ENCODE data around the gene TMEM19.

The TMEM19 gene

DNA sequence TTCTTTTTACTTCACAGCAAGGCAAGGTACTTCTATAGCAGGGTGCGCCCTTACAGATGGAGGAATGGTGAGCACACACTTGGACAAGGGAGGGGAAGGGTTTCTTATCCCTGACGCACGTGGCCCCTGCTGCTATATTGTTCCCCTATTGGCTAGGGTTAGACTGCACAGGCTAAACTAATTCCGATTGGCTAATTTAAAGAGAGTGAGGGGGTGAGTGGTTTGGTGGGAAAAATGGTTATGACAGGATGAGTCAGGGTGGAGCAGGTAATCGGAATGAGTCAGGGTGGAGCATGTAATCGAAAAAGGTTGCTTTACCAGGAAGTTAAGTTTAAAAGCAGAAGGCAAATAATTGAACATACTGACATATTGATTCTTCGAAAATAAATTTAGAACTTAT lies 45.1 kb downstream of the TMEM19 start:
- ChIA-PET POLR2A (ENCODE audit: low non-redundant PET) (no interaction called here), CTCF (interaction anchor here (0.5 kb wide), 1 partner anchor 21 kb away, joined by 3 read pairs; no protein-coding TSS in a partner anchor)
- no peak overlapping the region for H3K27ac ChIP-seq
- no peak for DNase-seq (ENCODE audit: low spot score)
- TF ChIP-seq, protein P1, sequence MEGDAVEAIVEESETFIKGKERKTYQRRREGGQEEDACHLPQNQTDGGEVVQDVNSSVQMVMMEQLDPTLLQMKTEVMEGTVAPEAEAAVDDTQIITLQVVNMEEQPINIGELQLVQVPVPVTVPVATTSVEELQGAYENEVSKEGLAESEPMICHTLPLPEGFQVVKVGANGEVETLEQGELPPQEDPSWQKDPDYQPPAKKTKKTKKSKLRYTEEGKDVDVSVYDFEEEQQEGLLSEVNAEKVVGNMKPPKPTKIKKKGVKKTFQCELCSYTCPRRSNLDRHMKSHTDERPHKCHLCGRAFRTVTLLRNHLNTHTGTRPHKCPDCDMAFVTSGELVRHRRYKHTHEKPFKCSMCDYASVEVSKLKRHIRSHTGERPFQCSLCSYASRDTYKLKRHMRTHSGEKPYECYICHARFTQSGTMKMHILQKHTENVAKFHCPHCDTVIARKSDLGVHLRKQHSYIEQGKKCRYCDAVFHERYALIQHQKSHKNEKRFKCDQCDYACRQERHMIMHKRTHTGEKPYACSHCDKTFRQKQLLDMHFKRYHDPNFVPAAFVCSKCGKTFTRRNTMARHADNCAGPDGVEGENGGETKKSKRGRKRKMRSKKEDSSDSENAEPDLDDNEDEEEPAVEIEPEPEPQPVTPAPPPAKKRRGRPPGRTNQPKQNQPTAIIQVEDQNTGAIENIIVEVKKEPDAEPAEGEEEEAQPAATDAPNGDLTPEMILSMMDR (conservative IDR thresholded peaks at IDR 0.05; ENCODE audit: low read depth), result no peak

DNA sequence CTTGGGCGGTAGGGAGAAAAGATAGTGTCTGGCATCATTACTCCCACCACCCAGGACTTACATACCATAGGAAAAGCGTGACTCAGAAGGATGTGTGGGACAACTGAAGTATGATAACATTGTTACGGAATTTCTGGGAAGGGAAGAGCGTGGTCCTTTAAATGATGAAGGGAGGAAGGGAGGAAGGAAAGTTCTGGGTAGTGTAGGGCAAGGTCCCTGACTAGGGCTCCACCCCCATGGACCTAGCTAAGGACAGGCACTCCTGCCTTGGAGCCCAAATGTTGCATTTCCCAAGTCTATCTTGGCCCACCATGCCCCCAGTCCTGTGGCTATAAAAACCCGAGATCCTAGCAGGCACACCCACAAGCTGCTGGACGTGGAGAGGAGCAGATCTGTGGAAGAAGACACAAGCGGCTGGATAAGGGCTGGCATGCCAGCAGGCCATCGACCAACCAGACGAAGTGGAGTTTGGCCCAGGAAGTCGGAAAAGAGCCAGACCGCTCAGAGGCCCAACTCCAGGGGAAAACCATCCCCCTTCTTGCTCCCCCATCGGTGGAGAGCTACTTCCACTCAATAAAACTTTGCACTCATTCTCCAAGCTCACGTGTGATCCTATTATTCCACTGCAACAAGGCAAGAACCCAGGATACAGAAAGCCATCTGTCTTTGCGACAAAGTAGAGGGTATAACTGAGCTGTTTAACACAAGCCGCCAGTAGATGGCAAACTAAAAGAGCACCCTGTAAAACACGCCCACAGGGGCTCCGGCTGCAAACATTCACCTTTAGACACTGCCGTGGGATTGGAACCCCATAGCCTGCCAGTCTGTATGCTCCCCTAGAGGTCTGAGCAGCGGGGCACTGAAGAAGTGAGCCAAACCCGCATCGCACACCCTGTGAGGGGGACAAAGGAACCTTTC lies 45.8 kb downstream of the TMEM19 start:
- no peak for DNase-seq (ENCODE audit: low spot score)
- POLR2A ChIA-PET (ENCODE audit: low non-redundant PET), result no interaction called here
- no peak overlapping the region for H3K27ac ChIP-seq
- TF ChIP-seq, protein P1 (conservative IDR thresholded peaks at IDR 0.05; ENCODE audit: low read depth), result no peak
- CTCF ChIA-PET, result no interaction called here

GRCh38 chr12:71732357-71732712 lies 46.5 kb downstream of the TMEM19 start:
- TF ChIP-seq, protein P1 (conservative IDR thresholded peaks at IDR 0.05; ENCODE audit: low read depth), result no peak
- H3K27ac ChIP-seq, result no peak overlapping the region
- DNase-seq (ENCODE audit: low spot score), result no peak
- POLR2A ChIA-PET (ENCODE audit: low non-redundant PET), result no interaction called here
- CTCF ChIA-PET, result no interaction called here

GRCh38 chr12:71737197-71737596 lies 51.3 kb downstream of the TMEM19 start:
- TF ChIP-seq, protein P1 (conservative IDR thresholded peaks at IDR 0.05; ENCODE audit: low read depth), result no peak
- CTCF ChIA-PET, result interaction anchor here (1.0 kb wide), 1 partner anchor 101 kb away, joined by 4 read pairs; no protein-coding TSS in a partner anchor

DNA sequence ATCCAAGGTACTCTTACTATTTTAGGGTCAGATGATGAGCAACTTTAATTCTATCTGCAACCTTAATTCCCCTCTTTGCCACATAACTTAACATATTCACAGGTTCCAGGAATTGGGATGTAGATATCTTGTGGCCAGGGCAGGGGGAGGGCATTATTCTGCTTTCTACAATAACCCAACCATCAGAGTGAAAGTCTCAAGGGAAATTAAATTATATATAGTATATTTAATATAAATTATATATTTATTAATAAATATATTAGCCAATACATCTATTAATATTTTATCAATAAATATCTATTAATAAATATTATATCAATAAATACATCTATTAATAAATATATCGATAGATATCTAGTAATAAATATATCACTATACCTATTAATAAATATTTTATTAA lies 57.1 kb downstream of the TMEM19 start:
- TF ChIP-seq, protein P1 (conservative IDR thresholded peaks at IDR 0.05; ENCODE audit: low read depth), result no peak
- CTCF ChIA-PET, result interaction anchor here (1.1 kb wide), 1 partner anchor 57 kb away, joined by 3 read pairs; no protein-coding TSS in a partner anchor
- no peak for DNase-seq (ENCODE audit: low spot score)
- no peak overlapping the region for H3K27ac ChIP-seq
- POLR2A ChIA-PET (ENCODE audit: low non-redundant PET), result no interaction called here

More at GRCh38 chr12:71737197-71737596, 51.3 kb downstream of the TMEM19 start:
- POLR2A ChIA-PET (ENCODE audit: low non-redundant PET), result no interaction called here
- no peak for DNase-seq (ENCODE audit: low spot score)
- H3K27ac ChIP-seq, result no peak overlapping the region

DNA sequence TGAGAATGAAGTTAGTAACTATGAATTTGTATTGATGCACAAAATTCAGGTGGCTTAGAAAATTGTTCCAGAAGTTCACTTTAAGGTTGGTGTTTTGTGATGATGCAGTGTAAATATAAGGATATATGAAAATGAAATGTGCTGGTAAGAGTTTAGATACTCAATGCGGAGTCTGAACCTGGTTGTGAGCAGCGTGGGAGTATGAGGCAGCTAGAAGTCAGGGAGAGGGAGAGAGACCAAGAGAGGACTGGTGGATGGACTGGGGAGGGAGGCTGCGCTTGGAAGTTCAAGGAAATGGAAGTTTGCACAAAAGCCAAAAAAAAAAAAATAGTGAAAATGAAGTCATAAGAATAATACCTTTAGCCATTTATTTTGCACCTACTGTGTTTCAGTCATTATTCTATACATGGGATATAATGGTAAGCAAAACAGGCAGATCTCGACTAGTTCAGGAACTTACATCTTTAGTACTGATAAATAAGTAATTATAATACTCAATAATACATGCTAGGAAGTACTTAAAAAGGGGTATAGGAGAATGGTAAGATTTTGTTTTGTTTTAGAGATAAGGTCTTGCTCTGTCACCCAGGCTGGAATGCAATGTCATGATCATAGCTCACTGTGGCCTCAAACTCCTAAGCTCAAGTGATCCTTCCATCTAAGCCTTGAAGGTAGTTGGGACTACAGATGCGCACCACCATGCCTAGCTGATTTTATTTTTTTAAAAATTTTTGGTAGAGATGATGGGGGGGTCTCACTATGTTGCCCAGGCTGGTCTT lies 58.8 kb downstream of the TMEM19 start:
- POLR2A ChIA-PET (ENCODE audit: low non-redundant PET), result no interaction called here
- no peak overlapping the region for H3K27ac ChIP-seq
- TF ChIP-seq, protein P1 (conservative IDR thresholded peaks at IDR 0.05; ENCODE audit: low read depth), result no peak
- DNase-seq (ENCODE audit: low spot score), result no peak
- CTCF ChIA-PET, result interaction anchor here (0.5 to 1.1 kb wide), 3 partner anchors 108 to 329 kb away, joined by 3 to 5 read pairs (median 3); no protein-coding TSS in a partner anchor
